Measurements from ENCODE around the gene FOXK1. TPM values are rescaled to one million over a fixed set of nuclear protein-coding genes. Genes with fewer than 3 reads are reported as not detected.

The FOXK1 gene
- total and polyA plus RNA-seq, 9 of the 15 experiments (the other 6 are each of a cell fraction or from before 2014, with no cell fraction given) = 0.32 to 45.5 (median 8.1) TPM

- TF ChIP-seq FOSL1 (tag; conservative IDR thresholded peaks at IDR 0.05) (0 out of 2 replicates have a peak, but pooled peaks have one; percentile 29), RNF2 (IDR thresholded peaks at IDR 0.05) (peak; percentile 57; the same call in 1 of the 2 replicates), LCOR (CRISPR knock-in tag; IDR thresholded peaks at IDR 0.05) (peak; percentile 24; the same call in 1 of the 2 replicates), U2AF1 (optimal IDR thresholded peaks at IDR 0.05; ENCODE audit: low read depth, low read length) (no peak), MCM5 (IDR thresholded peaks at IDR 0.05; ENCODE audit: low read depth) (no peak), ESRRA (IDR thresholded peaks at IDR 0.05; ENCODE audit: borderline replicate concordance, low read depth) (peak; percentile 43; the same call in 1 of the 2 replicates), THAP12 (CRISPR knock-in tag; IDR thresholded peaks at IDR 0.05) (no peak), ZNF696 (CRISPR knock-in tag; conservative IDR thresholded peaks at IDR 0.05) (no peak), RCOR1 (IDR thresholded peaks at IDR 0.05; ENCODE audit: borderline replicate concordance in 1 of 2, low read depth in 2 of 2, low read length in 2 of 2) (peak in 1 of 2 experiments; percentile 43; a peak in 1 of 4 replicates), NONO (IDR thresholded peaks at IDR 0.05; ENCODE audit: low read depth in 2 of 2, low read length in 1 of 2) (0 out of 4 replicates have a peak, but pooled peaks of 1 of the 2 experiments have one; percentile 27), EP400 (IDR thresholded peaks at IDR 0.05) (0 out of 2 replicates have a peak, but pooled peaks have one; percentile 14), SIN3B (IDR thresholded peaks at IDR 0.05; ENCODE audit: low read depth) (no peak), ZNF77 (CRISPR knock-in tag; IDR thresholded peaks at IDR 0.05) (no peak), SMAD4 (CRISPR knock-in tag; conservative IDR thresholded peaks at IDR 0.05) (0 out of 2 replicates have a peak, but pooled peaks have one; percentile 46), KLF13 (tag; IDR thresholded peaks at IDR 0.05; ENCODE audit: borderline replicate concordance, low read depth) (peak; percentile 65; the same call in 1 of the 2 replicates), MAZ (CRISPR knock-in tag; conservative IDR thresholded peaks at IDR 0.05 in 1 of 2, IDR thresholded peaks at IDR 0.05 in 1 of 2) (peak; percentile 85), BACH1 (tag; IDR thresholded peaks at IDR 0.05) (peak; percentile 41; the same call in 1 of the 2 replicates), FOXP1 (CRISPR knock-in tag; IDR thresholded peaks at IDR 0.05) (peak; percentile 60; the same call in 1 of the 2 replicates), FOXJ2 (tag; IDR thresholded peaks at IDR 0.05) (peak; percentile 94), ZNF785 (CRISPR knock-in tag; IDR thresholded peaks at IDR 0.05) (no peak), ZFX (CRISPR knock-in tag; IDR thresholded peaks at IDR 0.05) (peak; percentile 55; the same call in 1 of the 2 replicates), ZFP36 (IDR thresholded peaks at IDR 0.05; ENCODE audit: low read depth, low read length, partially characterized antibody) (peak; percentile 43), ZBTB33 (CRISPR knock-in tag; IDR thresholded peaks at IDR 0.05) (peak; percentile 83), FOXK2 (conservative IDR thresholded peaks at IDR 0.05 in 1 of 2, IDR thresholded peaks at IDR 0.05 in 1 of 2; ENCODE audit: low read depth in 2 of 2) (peak; percentile 96 to 97)
Observed at GRCh38 chr7:4744391-4745264, 62.5 kb downstream of the FOXK1 start (continued).

All from K562 (cell line).